HFF-Myc (cell line): Measurements from ENCODE around the gene TTC31.

ENCODE experiments used
- DNase-seq: peaks from one replicate; pipeline ENCODE4 v3.0.0-alpha.2; 2011; ENCODE audit warnings: low read depth; ENCODE audit errors: extremely low read depth
- H3K4me3 ChIP-seq: replicated peaks from 2 replicates; pipeline ENCODE4 v1.5.1; 2011; ENCODE audit warnings: low read depth, mild to moderate bottlenecking, control low read depth, low read length
- TF ChIP-seq, protein P1 (sequence below): IDR thresholded peaks from 2 replicates; pipeline ENCODE4 v1.5.1; 2012; ENCODE audit warnings: mild to moderate bottlenecking, low read depth, low read length, control low read depth; ENCODE audit errors: missing control alignments

TTC31 gene

DNA sequence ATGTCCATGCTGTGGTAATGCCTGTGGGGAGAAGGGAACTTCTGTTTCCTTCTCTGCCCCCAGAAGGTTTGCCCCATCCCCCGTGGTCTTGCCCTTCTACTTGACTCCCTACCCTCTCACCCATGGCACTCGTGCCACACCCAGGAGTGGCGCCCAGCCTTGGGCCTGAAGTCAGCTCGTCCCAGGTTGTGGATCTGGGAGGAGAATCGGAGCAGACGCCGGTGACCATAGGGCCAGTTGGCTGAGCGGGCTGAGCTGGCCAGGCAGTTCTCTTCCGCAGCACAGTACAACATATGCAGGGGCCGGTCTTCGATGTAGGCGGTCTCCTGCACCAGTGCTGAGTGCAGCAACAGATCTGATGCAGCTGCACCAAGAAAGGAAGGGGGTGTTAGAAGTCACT, 51.5 kb downstream of the TTC31 start:
- TF ChIP-seq, protein P1, sequence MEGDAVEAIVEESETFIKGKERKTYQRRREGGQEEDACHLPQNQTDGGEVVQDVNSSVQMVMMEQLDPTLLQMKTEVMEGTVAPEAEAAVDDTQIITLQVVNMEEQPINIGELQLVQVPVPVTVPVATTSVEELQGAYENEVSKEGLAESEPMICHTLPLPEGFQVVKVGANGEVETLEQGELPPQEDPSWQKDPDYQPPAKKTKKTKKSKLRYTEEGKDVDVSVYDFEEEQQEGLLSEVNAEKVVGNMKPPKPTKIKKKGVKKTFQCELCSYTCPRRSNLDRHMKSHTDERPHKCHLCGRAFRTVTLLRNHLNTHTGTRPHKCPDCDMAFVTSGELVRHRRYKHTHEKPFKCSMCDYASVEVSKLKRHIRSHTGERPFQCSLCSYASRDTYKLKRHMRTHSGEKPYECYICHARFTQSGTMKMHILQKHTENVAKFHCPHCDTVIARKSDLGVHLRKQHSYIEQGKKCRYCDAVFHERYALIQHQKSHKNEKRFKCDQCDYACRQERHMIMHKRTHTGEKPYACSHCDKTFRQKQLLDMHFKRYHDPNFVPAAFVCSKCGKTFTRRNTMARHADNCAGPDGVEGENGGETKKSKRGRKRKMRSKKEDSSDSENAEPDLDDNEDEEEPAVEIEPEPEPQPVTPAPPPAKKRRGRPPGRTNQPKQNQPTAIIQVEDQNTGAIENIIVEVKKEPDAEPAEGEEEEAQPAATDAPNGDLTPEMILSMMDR: no peak
- no peak for DNase-seq
- no peak overlapping the region for H3K4me3 ChIP-seq

DNA sequence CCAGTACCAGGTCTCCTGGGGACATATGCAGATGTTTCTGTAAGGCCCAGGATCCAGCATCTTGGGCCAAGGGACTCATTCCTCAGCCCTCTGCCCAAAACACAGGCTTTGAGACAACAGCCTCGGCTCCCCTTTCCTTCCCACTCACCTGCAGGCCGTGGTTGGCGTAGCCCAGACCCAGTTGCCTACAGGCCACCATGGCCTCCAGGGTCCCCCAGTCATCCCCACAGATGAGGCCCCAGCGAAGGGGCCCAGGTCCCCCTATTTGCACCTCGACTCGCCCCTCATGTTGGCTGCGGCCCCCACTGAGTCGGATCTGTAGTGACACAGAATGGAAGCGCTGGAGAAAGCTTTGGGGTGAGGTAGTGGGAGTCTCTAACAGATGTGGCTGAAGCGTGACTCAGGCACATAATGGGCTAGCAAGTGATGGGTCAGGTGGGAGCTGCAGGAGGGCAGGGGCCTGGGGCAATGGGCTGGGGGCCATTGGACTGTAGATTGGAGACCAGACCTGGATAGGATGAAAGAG, 52.6 kb downstream of the TTC31 start:
- TF ChIP-seq, protein P1: no peak
- H3K4me3 ChIP-seq: no peak overlapping the region
- DNase-seq: no peak

DNA sequence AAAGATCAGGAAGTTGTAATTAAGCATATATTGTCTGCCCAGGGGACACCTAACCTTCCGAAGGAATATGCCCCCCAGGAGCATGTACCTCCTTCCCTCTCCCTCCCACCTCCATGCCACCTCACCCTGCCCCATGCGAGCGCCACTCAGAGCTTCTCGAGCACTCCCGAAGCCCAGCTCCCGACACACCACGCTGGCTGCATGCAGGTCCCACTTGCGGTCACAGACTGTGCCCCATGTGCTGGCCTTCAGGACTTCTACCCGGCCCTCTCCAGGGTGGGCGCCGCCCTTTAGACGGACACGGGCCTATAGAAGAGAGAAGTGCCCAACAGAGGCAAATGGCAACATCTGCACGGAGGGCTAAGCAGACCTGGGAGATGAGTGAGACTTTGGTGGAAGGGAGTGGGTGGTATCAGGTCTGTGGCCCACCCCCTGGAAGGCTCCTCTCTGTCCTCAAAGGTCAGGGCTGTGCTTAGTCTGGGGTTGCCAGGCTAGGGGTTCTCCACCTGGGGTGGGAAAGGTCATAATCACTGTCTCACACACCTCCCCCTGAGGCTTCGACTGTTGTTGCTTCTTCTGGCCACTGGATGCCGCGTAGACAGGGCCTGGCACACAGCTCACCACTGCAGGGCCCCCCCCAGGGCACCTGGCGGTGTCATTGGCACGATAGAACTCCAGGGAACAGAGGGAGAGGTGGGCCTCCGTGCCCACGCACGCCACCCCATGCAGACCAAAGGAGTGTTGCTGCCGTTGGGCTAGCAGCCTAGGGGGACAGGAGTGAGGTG, 53.5 kb downstream of the TTC31 start:
- DNase-seq: no peak
- TF ChIP-seq, protein P1: no peak
- H3K4me3 ChIP-seq: no peak overlapping the region

DNA sequence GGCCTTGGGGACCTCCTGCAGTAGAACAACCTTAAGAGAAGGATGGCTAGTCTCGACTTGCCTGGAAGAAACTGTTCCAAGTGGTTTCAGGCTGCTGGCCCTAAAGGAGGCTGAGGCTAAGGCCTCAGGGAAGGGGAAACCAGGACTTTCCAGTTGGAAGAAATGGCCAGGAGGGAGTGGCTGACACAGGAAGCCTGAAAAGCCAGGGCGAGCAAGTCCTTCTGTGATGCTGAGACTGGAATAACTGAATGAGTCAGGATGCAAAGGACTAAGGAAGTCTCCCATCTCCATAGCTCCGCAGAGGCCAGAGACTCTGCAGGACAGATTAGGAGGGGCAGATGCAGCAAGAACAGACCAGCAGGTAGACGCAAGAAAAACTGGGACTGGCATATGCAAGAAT, 54.3 kb downstream of the TTC31 start:
- TF ChIP-seq, protein P1: no peak
- H3K4me3 ChIP-seq: no peak overlapping the region
- DNase-seq: no peak

DNA sequence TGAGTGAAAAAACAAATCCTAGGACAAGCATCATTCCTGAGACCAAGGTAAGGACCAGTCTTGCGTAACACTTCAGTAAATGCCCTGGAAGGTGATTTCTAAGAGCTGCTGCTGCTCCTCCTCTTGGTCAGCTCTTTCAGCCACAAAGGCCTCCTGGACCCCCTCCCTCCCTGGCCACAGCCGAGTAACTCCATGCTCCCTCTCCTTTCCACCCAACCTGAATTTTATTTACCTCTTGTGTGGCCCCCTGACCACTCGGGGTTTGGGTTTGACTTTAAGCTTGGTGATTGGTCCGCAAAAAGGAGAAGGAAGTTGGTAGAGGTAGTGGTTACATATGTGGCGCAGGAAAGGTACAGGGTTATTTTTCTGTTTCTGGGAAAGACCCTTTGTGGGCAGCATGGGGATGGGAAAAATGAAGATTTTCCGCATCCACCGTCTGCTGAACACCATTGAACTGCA, 56.0 kb downstream of the TTC31 start:
- no peak for DNase-seq
- TF ChIP-seq, protein P1: no peak
- no peak overlapping the region for H3K4me3 ChIP-seq

DNA sequence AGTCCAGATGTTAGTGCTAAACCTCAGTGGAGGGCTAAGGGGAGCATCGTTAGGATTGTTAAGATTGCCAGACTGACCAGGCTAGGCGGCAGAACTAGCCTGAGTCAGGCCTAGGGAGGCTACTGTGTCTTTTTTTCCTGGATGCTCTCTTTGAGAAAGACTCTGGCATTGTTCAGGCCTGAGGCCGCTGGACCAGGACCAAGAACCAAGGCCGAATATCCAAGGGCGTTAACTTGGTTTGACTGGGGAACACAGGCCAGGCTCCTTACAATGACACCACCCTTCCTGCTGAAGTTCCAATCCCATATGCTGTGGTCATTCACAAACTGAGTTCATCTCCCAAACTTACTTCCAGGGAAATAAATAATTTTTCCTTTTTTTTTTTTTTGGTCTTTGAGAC, 57.4 kb downstream of the TTC31 start:
- no peak overlapping the region for H3K4me3 ChIP-seq
- TF ChIP-seq, protein P1: no peak
- DNase-seq: no peak
